Brain microvascular endothelial cell (primary cell): ENCODE measurements around the gene GPR37.

Experiments
- DNase-seq: peaks from one replicate; pipeline ENCODE4 v3.0.0-alpha.2; 2020
- H3K27ac ChIP-seq: fragments of 250-450 bp; sonication (Bioruptor Pico); 2 replicates; pipeline ENCODE4 v1.5.1; 2020; ENCODE audit warnings: mild to moderate bottlenecking, moderate library complexity
- H3K27me3 ChIP-seq: fragments of 250-450 bp; sonication (Bioruptor Pico); replicated peaks from 2 replicates; pipeline ENCODE4 v1.5.1; 2020; ENCODE audit warnings: mild to moderate bottlenecking
- H3K36me3 ChIP-seq: fragments of 250-450 bp; sonication (Bioruptor Pico); replicated peaks from 2 replicates; pipeline ENCODE4 v1.5.1; 2020; ENCODE audit warnings: mild to moderate bottlenecking
- H3K4me3 ChIP-seq: 2 replicates; pipeline ENCODE4 v1.5.1; 2011; ENCODE audit warnings: low read depth, mild to moderate bottlenecking, control low read depth, low read length, moderate library complexity
- in situ Hi-C: cut with HindIII; loops from 2 replicates; pipeline ENCODE4 v1.10.0; 2017; ENCODE audit warnings: low sequenced_read_pairs, low pct_ligation_motif_present
- TF ChIP-seq, protein P1 (sequence below): IDR thresholded peaks from 2 replicates; pipeline ENCODE4 v1.5.1; 2011; ENCODE audit warnings: low read depth, mild to moderate bottlenecking, moderate library complexity, low read length, control low read depth, inconsistent platforms; ENCODE audit errors: missing control alignments

GPR37 gene

DNA sequence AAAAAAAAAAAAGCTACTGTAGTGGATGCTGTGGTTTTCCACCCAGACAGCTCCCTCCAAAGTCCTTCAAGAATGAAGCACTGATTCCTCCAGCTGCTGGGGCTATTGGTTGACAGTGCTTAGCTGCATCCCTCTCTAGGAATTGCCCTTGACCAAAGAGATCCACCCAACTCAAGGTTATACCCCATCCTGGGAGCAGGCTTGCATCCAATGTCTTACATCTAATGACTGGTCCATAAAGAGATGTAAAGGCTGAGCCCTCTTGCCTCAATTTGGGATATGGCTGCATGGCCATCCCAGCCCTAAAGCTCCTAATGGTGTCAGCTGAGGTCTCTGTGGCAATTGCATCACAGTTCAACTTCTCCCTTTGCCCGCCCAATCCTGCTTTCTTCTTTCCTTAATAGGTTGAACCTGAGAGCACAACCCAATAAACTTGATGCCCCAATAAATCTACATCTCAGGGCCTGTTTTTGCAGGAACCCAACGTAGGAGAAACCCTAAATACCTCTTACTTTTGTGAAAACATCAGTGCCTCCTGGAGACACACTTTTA, 4.4 kb downstream of the GPR37 start:
- in situ Hi-C loops, result no loop called here
- peaks cover 15% of the 10 kb centered on the region for H3K27me3 ChIP-seq
- TF ChIP-seq, protein P1, sequence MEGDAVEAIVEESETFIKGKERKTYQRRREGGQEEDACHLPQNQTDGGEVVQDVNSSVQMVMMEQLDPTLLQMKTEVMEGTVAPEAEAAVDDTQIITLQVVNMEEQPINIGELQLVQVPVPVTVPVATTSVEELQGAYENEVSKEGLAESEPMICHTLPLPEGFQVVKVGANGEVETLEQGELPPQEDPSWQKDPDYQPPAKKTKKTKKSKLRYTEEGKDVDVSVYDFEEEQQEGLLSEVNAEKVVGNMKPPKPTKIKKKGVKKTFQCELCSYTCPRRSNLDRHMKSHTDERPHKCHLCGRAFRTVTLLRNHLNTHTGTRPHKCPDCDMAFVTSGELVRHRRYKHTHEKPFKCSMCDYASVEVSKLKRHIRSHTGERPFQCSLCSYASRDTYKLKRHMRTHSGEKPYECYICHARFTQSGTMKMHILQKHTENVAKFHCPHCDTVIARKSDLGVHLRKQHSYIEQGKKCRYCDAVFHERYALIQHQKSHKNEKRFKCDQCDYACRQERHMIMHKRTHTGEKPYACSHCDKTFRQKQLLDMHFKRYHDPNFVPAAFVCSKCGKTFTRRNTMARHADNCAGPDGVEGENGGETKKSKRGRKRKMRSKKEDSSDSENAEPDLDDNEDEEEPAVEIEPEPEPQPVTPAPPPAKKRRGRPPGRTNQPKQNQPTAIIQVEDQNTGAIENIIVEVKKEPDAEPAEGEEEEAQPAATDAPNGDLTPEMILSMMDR, result no peak

DNA sequence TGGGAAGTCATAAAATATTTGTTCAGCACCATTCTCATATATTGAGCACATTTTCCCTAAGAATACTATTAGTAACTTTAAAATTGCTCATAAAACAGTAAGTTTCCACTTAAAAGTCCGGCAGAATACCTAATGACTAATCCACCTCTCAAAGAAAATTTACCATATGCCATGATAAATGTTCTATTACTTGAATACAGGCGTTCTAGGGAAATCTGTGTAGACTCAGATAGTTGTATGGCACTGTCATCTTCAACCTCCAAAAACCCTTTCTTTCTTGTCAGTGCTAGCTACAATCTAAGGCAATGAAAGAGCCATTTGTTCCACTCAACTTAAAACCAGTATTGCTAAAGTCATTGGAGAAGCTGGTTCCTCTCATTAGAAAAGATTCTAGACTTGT, 7.3 kb downstream of the GPR37 start:
- Histone ChIP-seq H3K36me3 (no peaks in the 10 kb centered on the region), H3K27ac (no peak overlapping the region), H3K27me3 (no peaks in the 10 kb centered on the region), H3K4me3 (no peak overlapping the region)
- no peak for DNase-seq
- TF ChIP-seq, protein P1, result no peak
- in situ Hi-C loops, result no loop called here

More for the DNA sequence above, 4.4 kb downstream of the GPR37 start:
- Histone ChIP-seq H3K27ac (no peak overlapping the region), H3K36me3 (no peaks in the 10 kb centered on the region), H3K4me3 (no peak overlapping the region)
- DNase-seq, result no peak

DNA sequence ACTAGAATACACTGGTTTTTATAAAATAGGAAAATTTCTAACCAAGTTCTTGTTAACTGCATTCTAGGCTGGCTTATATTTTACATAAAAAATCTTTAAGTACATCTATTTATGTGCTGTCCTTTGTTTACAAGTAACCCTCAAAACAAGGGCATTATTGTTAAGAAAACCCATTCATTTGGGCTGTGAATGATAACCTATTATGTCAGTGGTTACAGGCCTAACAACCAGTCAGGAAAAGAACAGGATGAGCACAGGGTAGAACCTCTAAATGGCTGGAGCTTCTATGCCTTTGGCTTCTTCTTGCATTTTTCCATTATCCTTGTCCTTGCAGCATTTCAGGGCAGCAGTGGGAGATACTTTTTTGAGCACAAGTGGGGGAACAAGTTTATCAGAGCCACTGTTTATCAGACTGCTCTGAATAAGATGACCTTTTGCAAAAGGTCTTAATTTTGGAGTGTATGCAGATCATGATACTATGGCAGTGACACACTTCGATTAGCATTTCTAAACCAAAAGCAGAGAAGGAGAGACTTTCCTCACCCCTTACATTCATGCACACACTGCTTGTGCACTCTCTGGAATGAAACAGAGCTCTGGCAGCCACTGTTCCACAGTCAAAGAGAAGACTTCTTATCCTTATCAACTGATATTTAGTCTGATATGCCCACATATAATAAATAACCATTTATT, 10.9 kb downstream of the GPR37 start:
- H3K4me3 ChIP-seq, result no peak overlapping the region
- in situ Hi-C loops, result no loop called here
- H3K27ac ChIP-seq, result no peak overlapping the region

DNA sequence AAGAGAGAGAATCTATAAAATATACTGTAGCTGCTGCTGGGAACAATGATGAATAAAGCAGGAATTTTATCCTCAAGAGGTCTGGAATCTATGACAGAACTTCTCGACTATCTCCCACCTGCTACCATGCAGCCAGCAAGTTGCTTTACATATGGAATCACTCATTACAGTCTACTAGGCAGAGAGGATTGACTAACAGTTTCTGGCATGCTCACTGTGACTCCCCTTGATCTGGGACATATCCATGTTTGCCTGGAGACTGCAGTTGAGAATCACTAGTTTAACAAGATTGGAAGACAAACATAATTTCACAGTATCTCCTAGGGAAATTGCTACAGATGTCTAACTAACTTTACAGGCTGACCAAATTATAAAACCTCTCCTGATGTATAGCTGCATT, 13.3 kb downstream of the GPR37 start:
- DNase-seq, result no peak
- H3K36me3 ChIP-seq, result no peaks in the 10 kb centered on the region
- no peak overlapping the region for H3K4me3 ChIP-seq
- no peak overlapping the region for H3K27ac ChIP-seq
- TF ChIP-seq, protein P1, result no peak
- in situ Hi-C loops, result no loop called here
- H3K27me3 ChIP-seq, result no peaks in the 10 kb centered on the region

More for the DNA sequence above, 10.9 kb downstream of the GPR37 start:
- Histone ChIP-seq H3K27me3 (no peaks in the 10 kb centered on the region), H3K36me3 (no peaks in the 10 kb centered on the region)
- TF ChIP-seq, protein P1, result no peak
- no peak for DNase-seq

DNA sequence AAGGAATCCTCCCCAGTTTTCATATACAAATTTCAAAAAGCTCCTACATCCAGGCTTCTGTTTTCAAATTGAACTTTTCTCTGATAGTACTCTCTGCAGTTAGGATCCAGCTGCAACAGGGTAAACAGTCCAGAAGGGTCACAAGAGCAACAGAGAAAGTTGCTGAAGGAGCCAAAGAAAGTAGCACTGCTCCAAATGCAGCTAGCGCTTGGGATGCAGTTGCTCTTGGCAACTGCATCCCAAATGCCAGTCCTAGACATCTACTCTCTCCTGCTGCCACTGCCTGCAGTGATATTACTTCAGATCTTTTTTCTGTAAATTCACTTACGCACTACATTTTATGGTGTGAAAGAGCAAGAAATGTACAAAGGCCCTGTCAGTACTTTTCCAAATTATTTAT, 14.6 kb downstream of the GPR37 start:
- DNase-seq, result no peak
- TF ChIP-seq, protein P1, result no peak
- in situ Hi-C loops, result no loop called here
- Histone ChIP-seq H3K27me3 (no peaks in the 10 kb centered on the region), H3K27ac (no peak overlapping the region), H3K4me3 (no peak overlapping the region), H3K36me3 (no peaks in the 10 kb centered on the region)
